Cardiac septum (tissue), 1 donor: ENCODE results near the gene OSBPL6. TPM values are rescaled to one million over a fixed set of nuclear protein-coding genes. Genes with fewer than 3 reads are reported as not detected.
"Not testable (repeated sequence)": the region's sequence is repeated elsewhere in the genome, so short reads cannot be mapped to it uniquely, and the experiment has no call there.

Source experiments
- DNase-seq: peaks from one replicate; pipeline ENCODE4 v3.0.0-alpha.2; 2020; ENCODE audit warnings: low spot score
- intact Hi-C: fragments of 100-400 bp; cut with DNase I; formaldehyde crosslinking; loops from one replicate; pipeline ENCODE4 v1.14.0; 2022
- total RNA-seq: library from RNA; stranded (reverse); fragmentation: NEBNext Ultra II Directional; extraction: Animal tissue kit (Norgen Biotek cat#: 25700); gene quantifications from one replicate; pipeline ENCODE4 v1.2.1, GENCODE V29; 2021
- donor health status: DM: no; HTN: no; CAD: no.

Gene OSBPL6
- total RNA-seq, 1 donor from 2014 or later = 5.5 TPM

DNA sequence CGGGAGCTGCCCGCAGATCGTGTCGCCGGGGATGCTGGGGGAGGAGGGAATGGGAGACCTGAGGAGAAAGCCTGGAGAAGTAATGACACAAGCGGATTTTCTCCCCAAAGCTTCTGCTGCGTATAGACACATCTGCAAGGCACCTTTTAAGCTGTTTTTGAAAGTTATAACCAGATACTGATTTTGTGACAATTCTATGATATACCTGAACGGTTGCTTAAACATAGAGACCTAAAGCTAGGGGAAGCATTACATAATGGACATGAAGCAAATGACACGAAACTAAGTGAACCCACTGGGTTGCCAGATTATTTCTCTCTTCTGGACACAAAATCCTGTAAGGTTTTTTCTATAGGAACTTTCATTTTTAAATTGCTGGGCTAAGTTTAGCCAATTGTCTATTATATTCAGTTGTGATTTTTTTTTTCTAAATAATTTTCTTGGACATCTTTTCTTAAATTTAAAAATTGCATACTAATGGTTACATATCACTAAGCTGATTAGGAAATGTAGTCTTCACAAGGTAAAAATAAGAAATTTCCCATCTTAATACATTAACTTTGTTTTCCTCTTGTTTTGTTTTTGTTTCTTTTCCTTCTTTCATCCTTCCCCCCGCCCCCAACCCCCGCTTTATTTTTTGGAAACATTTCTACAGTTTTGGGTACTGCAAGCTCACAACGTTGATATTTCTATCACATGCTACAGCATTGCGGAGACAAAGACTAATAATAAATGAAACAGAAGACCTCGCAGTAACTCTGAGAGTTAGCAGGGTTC, 1.3 kb downstream of the OSBPL6 start:
- intact Hi-C loops = loop anchor here (10.0 kb wide), 1 partner anchor 219 kb away; no protein-coding TSS in a partner anchor
- no peak for DNase-seq

DNA sequence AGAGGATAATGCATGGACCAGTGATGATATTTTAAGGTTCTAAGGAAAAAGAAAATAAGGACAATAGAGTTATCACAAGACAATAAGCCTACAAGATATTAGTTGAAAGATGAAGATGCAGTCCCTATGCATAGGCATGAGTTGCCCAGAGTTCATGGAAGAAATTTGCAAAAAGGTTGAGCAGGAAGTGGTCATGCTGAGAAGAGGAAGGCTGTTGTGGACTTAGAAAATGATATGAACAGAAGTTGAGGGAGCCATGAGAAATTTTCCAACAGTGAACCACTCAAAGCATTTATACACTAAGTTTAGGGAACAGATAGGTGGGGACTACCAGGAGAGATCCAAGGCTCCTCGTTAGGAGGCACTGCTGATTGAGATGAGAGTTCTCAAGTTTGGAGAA, 3.5 kb downstream of the OSBPL6 start:
- DNase-seq = no peak
- intact Hi-C loops = loop anchor here (10.0 kb wide), 1 partner anchor 217 kb away; no protein-coding TSS in a partner anchor

DNA sequence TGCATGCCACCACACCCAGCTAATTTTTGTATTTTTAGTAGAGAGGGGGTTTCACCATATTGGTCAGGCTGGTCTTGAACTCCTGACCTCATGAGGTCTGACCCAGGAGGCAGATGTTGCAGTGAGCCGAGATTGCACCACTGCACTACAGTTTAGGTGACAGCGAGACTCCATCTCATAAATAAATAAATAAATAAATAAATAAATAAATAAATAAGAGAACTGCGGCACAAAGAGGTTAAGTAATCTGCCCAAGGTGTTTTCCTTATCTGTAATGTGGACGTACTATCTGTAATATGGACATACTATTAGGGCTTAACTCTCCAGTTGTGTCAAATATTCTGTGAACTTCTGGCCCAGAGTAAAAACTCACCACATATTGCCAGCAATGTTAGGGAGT, 4.1 kb downstream of the OSBPL6 start:
- intact Hi-C loops = loop anchor here (10.0 kb wide), 1 partner anchor 216 kb away; no protein-coding TSS in a partner anchor
- not testable (repeated sequence) for DNase-seq

GRCh38 chr2:178199334-178199733, 5.0 kb downstream of the OSBPL6 start:
- intact Hi-C loops = loop anchor here (10.0 kb wide), 1 partner anchor 215 kb away; no protein-coding TSS in a partner anchor
- no peak for DNase-seq

DNA sequence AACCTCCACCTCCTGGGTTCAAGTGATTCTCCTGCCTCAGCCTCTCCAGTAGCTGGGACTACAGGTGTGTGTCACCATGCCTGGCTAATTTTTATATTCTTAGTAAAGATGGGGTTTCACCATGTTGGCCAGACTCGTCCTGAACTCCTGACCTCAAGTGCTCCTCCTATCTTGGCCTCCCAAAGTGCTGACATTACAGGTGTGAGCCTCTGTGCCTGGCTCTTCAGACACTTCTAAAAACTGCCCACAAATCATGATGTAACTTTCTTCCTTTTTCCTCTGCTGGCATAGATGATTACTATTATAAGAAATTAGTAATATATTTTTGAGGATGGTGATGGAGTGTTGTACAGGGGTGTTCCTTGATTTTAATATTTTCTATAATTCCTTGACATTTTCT, 6.0 kb downstream of the OSBPL6 start:
- intact Hi-C loops = no loop called here
- DNase-seq = no peak

GRCh38 chr2:178202927-178203326, 8.6 kb downstream of the OSBPL6 start:
- intact Hi-C loops = no loop called here

DNA sequence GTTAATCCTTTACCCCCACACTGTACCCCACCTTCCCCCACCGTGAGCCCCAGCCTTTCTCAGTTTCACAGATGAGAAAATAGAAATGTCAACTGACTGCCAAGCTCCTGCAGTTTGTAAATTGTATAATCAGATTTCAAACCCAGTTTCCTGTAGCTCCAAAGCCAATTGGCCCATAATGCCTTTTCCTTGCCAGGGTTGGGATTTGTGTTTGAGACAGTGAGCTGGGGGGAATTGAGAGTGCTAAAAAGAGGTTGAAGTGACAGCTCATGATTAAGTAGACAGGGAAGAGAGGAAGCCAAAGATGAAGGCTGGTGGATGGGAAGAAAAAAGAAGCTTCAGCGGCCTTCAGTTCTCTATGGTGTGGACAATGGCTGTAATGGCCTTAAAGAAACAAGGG, 10.7 kb downstream of the OSBPL6 start:
- intact Hi-C loops = no loop called here
- no peak for DNase-seq

More at GRCh38 chr2:178202927-178203326, 8.6 kb downstream of the OSBPL6 start:
- DNase-seq = no peak

DNA sequence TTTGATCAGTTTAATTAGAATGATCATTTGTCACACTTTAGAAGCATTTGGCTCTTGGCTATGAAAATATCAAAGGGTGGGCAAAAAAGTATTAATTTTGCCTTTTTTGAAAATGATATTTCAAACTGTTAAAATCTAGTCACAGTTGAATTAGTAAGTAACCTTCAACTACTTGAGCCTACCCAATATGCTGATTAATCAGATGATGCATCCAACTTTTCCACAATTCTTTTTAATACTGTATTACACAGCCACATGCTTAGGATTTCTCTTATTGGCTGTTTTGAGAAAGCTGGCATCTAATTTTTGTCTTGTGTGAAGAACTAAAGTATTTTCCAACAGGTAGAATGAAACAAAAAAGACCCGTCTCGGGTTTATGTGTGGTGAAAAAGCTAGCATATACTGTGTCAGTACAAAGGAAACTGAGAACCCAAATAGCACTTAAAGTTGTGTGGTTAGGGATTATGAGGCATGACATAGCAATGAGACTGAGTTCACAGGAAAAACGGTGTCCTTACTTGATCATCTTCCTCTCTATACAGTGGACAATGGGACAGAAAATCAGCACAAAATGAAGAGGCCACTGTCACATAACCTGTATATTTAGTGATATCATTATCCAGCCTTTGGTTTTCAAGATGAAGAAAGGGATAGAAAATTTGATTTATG, 11.7 kb downstream of the OSBPL6 start:
- intact Hi-C loops = no loop called here
- no peak for DNase-seq

DNA sequence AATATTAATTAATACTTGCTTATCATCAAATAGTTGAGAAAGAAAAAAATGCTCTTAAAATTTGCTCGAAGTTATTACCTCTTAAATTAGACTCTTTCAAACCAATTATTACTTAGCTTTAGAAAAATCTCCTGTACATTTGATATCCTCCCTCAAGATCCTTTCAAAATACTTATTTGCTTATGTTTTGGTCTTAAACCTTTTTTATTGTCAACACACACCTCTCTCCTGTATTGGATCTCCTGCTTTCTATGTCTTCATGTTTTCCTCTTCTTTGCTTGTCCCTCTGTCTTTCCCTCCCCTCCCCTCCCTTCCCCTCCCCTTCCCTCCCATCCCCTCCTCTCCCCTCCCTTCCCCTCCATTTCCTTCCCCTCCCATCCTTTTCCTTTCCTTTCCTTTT, 14.0 kb downstream of the OSBPL6 start:
- intact Hi-C loops = no loop called here
- no peak for DNase-seq

DNA sequence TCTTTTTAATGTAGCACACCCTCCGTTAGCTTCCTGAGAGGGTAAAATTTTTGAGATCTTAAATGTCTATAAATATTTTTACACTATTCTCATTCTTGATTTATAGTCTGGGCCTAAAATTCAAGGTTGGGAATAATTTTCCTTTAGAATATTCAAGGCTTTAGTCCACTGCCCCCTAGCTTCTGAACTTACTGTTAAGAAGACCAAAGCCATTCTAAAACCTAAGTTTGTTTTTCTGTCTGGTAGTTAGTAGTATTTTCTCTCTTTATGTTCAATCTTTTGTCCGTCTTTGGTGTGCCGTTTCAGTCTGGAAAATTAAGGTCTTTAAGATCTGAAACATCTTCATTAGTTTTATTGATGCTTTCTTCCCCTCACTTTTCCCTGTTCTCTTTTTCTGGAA, 14.5 kb downstream of the OSBPL6 start:
- no peak for DNase-seq
- intact Hi-C loops = no loop called here

DNA sequence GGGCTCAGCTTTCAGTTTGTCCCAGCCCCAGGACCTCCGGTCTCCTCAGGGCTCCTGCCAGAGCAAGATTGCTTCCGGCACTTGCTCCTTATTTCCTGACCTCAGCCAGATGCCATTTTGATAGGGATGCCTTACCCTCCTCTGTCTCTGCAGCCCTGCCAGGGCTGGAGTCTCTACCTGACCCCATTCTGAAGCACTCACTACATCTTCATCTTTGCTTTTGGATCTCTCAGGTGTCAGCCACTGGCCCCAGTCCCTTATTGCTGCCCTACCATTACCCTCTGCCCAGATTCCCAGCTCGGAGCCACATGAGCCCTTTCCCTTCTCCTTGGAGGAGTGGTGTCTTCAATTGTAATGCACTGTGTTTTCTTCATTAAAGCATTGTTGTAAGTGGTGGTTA, 17.1 kb downstream of the OSBPL6 start:
- no peak for DNase-seq
- intact Hi-C loops = no loop called here

- intact Hi-C loops = no loop called here
- no peak for DNase-seq
Measured at GRCh38 chr2:178211943-178212342, 17.6 kb downstream of the OSBPL6 start.

DNA sequence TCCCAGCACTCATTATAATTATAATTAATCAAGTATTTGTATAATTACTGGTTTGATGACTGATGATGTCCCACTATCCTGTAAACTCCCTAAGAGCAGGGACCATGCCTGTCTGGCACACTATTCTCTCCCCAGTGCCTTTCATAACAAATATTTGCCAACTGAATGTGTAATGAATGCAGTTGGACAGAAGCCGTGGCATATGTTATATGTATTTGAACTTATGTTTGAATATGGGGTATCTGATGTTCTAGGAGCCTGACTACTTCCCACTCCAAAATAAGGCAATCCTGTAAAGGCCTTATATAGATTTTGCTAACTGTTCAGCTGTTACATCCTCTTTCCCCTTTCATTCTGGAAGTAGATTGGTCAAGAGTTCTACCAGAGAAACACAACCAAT, 19.7 kb downstream of the OSBPL6 start:
- no peak for DNase-seq
- intact Hi-C loops = no loop called here

- no peak for DNase-seq
- intact Hi-C loops = no loop called here
Measured at GRCh38 chr2:178219247-178219646, 24.9 kb downstream of the OSBPL6 start.

DNA sequence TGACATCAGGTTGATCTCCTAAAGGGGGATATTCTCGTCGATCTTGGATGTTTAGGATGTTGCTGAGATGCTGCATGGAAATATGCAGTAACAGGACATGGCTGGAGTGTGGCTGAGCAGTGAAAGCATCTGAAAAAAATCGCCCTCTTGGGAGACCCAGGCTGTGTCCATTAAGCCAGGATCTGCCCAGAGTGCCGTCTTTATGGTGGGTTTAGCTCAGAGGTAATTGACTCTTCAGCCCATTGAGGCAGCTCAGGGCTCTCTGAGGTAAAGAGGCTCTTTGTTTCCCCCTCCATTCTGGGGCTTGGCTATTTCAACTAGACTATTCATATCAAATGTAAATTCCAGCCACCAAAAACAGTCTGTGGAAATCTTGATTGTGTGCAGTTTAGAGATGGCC, 26.5 kb downstream of the OSBPL6 start:
- intact Hi-C loops = no loop called here
- no peak for DNase-seq

- intact Hi-C loops = no loop called here
- DNase-seq = no peak
Measured at GRCh38 chr2:178221556-178221955, 27.2 kb downstream of the OSBPL6 start.

DNA sequence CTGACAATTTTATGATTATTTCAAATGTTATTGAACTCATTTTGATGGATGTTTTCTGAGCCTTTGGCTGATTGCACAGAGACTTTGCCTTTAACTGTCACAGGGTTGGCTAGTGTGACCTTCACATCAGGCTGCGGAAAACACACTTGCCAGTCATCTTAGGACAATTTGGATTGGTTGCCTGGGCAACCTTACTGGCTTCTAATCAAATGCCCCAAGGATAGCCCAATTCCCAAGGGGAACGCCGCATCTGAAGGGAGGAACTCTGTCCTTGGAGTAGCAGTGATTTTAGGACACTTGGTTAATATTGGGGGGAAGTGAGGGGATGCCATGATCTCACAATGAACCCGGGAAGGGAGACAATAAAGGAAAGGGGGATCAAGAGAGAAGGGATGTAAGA, 29.5 kb downstream of the OSBPL6 start:
- no peak for DNase-seq
- intact Hi-C loops = no loop called here

- DNase-seq = no peak
- intact Hi-C loops = no loop called here
Measured at GRCh38 chr2:178225006-178225805, 30.9 kb downstream of the OSBPL6 start.

- intact Hi-C loops = no loop called here
- no peak for DNase-seq
Measured at GRCh38 chr2:178227187-178227586, 32.9 kb downstream of the OSBPL6 start.

DNA sequence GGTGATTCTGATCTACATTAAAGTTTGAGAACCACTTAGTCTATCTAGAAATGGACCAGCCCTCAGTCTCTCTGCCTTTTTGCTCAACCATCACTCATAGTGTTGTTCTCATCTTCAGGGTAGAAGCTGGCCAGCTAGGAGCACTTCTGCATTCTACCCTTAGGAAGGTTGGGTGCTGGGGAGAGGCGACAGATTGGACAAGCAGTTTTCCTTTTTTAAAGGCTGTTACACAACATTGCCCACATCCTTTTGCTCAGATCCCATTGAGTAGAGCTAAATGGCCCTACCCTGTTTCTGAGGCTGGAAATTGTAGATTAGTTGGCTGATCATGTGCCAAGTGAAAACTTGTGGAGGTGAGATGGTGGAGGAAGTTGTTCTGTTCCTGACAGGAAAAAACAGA, 35.6 kb downstream of the OSBPL6 start:
- intact Hi-C loops = no loop called here
- DNase-seq = no peak
